Measurements from ENCODE around the gene SYNPO. TPM values are rescaled to one million over a fixed set of nuclear protein-coding genes. Genes with fewer than 3 reads are reported as not detected.

SYNPO gene
- total RNA-seq, 1 donor from 2014 or later = 40.2 TPM

- no peaks in the 10 kb centered on the region for H4K20me1 ChIP-seq (ENCODE audit: insufficient read depth, low read length)
- no peak overlapping the region for H3K4me2 ChIP-seq (ENCODE audit: low read length)
- no peak for FAIRE-seq
- H3K4me1 Mint-ChIP-seq (ENCODE audit: low read depth, unreplicated experiment) = peaks cover 9% of the 10 kb centered on the region
- H3K27ac ChIP-seq (ENCODE audit: low read depth, low read length) = no peak overlapping the region
- peaks cover 14% of the 10 kb centered on the region for H3K36me3 Mint-ChIP-seq (ENCODE audit: low read depth, unreplicated experiment)
- H3K4me1 ChIP-seq (ENCODE audit: insufficient read depth, low read length) = peaks cover 22% of the 10 kb centered on the region
- H3K9ac ChIP-seq (ENCODE audit: low read length) = no peak overlapping the region
- H3K4me3 ChIP-seq (ENCODE audit: insufficient read depth, low read depth, low read length) = no peak overlapping the region
- H3K9me3 Mint-ChIP-seq (ENCODE audit: unreplicated experiment) = no peaks in the 10 kb centered on the region
- no peaks in the 10 kb centered on the region for H3K79me2 ChIP-seq (ENCODE audit: insufficient read depth, low read length)
- H2AFZ ChIP-seq (ENCODE audit: low read depth, low read length) = no peak overlapping the region
- H3K27me3 ChIP-seq (ENCODE audit: insufficient read depth, low read length) = no peaks in the 10 kb centered on the region
- TF ChIP-seq, protein P1, sequence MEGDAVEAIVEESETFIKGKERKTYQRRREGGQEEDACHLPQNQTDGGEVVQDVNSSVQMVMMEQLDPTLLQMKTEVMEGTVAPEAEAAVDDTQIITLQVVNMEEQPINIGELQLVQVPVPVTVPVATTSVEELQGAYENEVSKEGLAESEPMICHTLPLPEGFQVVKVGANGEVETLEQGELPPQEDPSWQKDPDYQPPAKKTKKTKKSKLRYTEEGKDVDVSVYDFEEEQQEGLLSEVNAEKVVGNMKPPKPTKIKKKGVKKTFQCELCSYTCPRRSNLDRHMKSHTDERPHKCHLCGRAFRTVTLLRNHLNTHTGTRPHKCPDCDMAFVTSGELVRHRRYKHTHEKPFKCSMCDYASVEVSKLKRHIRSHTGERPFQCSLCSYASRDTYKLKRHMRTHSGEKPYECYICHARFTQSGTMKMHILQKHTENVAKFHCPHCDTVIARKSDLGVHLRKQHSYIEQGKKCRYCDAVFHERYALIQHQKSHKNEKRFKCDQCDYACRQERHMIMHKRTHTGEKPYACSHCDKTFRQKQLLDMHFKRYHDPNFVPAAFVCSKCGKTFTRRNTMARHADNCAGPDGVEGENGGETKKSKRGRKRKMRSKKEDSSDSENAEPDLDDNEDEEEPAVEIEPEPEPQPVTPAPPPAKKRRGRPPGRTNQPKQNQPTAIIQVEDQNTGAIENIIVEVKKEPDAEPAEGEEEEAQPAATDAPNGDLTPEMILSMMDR (IDR thresholded peaks at IDR 0.05; ENCODE audit: insufficient read depth, low read depth, low read length) = no peak
- no peak for TF ChIP-seq EZH2 (IDR thresholded peaks at IDR 0.05; ENCODE audit: insufficient read depth, low read length)
- H3K36me3 ChIP-seq (ENCODE audit: insufficient read depth, low read length) = no peaks in the 10 kb centered on the region
- H3K4me3 Mint-ChIP-seq (ENCODE audit: unreplicated experiment) = no peak overlapping the region
- DNase-seq (ENCODE audit: low read depth) = no peak
- no peaks in the 10 kb centered on the region for H3K27me3 Mint-ChIP-seq (ENCODE audit: low read depth, unreplicated experiment)
- no peaks in the 10 kb centered on the region for H3K9me3 ChIP-seq (ENCODE audit: insufficient read depth, low read depth, low read length)
- H3K27ac Mint-ChIP-seq (ENCODE audit: unreplicated experiment) = no peak overlapping the region
Measured at GRCh38 chr5:150676578-150676977, 36.1 kb downstream of the SYNPO start.

DNA sequence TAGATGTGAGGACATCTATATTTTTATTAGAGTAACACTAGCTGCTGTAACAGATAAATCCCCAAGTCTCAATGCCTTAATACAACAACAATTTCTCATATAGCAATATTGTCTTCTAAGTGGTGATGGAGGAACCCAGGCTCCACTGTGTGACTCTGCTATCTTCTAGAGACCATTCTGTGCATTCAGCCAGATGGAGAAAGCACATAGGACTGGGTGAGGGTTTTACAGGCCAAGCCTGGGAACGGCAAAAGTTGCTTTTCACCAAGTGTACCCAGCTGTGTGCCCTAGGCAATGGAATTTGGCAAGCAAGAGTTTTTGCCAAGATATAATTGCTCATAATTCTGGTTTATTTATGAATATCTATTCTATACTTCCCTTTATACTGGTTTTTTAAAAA lies 48.7 kb downstream of the SYNPO start:
- Mint-ChIP-seq H3K9me3 (ENCODE audit: unreplicated experiment) (no peaks in the 10 kb centered on the region), H3K4me1 (ENCODE audit: low read depth, unreplicated experiment) (no peaks in the 10 kb centered on the region), H3K27me3 (ENCODE audit: low read depth, unreplicated experiment) (no peaks in the 10 kb centered on the region), H3K36me3 (ENCODE audit: low read depth, unreplicated experiment) (peaks cover 13% of the 10 kb centered on the region), H3K27ac (ENCODE audit: unreplicated experiment) (no peak overlapping the region), H3K4me3 (ENCODE audit: unreplicated experiment) (no peak overlapping the region)
- FAIRE-seq = no peak
- H3K36me3 ChIP-seq (ENCODE audit: insufficient read depth, low read length) = peaks cover 39% of the 10 kb centered on the region
- peaks cover 14% of the 10 kb centered on the region for H4K20me1 ChIP-seq (ENCODE audit: insufficient read depth, low read length)
- no peaks in the 10 kb centered on the region for H3K79me2 ChIP-seq (ENCODE audit: insufficient read depth, low read length)
- no peaks in the 10 kb centered on the region for H3K4me1 ChIP-seq (ENCODE audit: insufficient read depth, low read length)
- no peak overlapping the region for H2AFZ ChIP-seq (ENCODE audit: low read depth, low read length)
- no peak overlapping the region for H3K27ac ChIP-seq (ENCODE audit: low read depth, low read length)
- H3K9ac ChIP-seq (ENCODE audit: low read length) = no peak overlapping the region
- H3K4me2 ChIP-seq (ENCODE audit: low read length) = no peak overlapping the region
- DNase-seq (ENCODE audit: low read depth) = no peak
- H3K9me3 ChIP-seq (ENCODE audit: insufficient read depth, low read depth, low read length) = no peaks in the 10 kb centered on the region
- TF ChIP-seq, protein P1 (IDR thresholded peaks at IDR 0.05; ENCODE audit: insufficient read depth, low read depth, low read length) = no peak
- no peak for TF ChIP-seq EZH2 (IDR thresholded peaks at IDR 0.05; ENCODE audit: insufficient read depth, low read length)
- no peak overlapping the region for H3K4me3 ChIP-seq (ENCODE audit: insufficient read depth, low read depth, low read length)
- H3K27me3 ChIP-seq (ENCODE audit: insufficient read depth, low read length) = no peaks in the 10 kb centered on the region

GRCh38 chr5:150690760-150691159 lies 50.3 kb downstream of the SYNPO start:
- Histone ChIP-seq H3K4me1 (ENCODE audit: insufficient read depth, low read length) (no peaks in the 10 kb centered on the region), H3K4me2 (ENCODE audit: low read length) (no peak overlapping the region), H3K79me2 (ENCODE audit: insufficient read depth, low read length) (no peaks in the 10 kb centered on the region), H2AFZ (ENCODE audit: low read depth, low read length) (no peak overlapping the region), H3K9me3 (ENCODE audit: insufficient read depth, low read depth, low read length) (no peaks in the 10 kb centered on the region), H3K36me3 (ENCODE audit: insufficient read depth, low read length) (peaks cover 53% of the 10 kb centered on the region), H4K20me1 (ENCODE audit: insufficient read depth, low read length) (peaks cover 24% of the 10 kb centered on the region), H3K27ac (ENCODE audit: low read depth, low read length) (no peak overlapping the region), H3K27me3 (ENCODE audit: insufficient read depth, low read length) (no peaks in the 10 kb centered on the region), H3K4me3 (ENCODE audit: insufficient read depth, low read depth, low read length) (no peak overlapping the region), H3K9ac (ENCODE audit: low read length) (no peak overlapping the region)
- no peak for TF ChIP-seq EZH2 (IDR thresholded peaks at IDR 0.05; ENCODE audit: insufficient read depth, low read length)
- TF ChIP-seq, protein P1 (IDR thresholded peaks at IDR 0.05; ENCODE audit: insufficient read depth, low read depth, low read length) = no peak
- Mint-ChIP-seq H3K4me3 (ENCODE audit: unreplicated experiment) (no peak overlapping the region), H3K27ac (ENCODE audit: unreplicated experiment) (no peak overlapping the region), H3K4me1 (ENCODE audit: low read depth, unreplicated experiment) (no peaks in the 10 kb centered on the region), H3K27me3 (ENCODE audit: low read depth, unreplicated experiment) (no peaks in the 10 kb centered on the region), H3K36me3 (ENCODE audit: low read depth, unreplicated experiment) (peaks cover 19% of the 10 kb centered on the region), H3K9me3 (ENCODE audit: unreplicated experiment) (no peaks in the 10 kb centered on the region)
- DNase-seq (ENCODE audit: low read depth) = no peak
- FAIRE-seq = no peak

Measured in astrocyte (in vitro differentiated cells and primary cell).